Measurements from ENCODE around the gene AP5S1.

- TF ChIP-seq ELK3 (CRISPR knock-in tag; IDR thresholded peaks at IDR 0.05) (no peak), SIN3A (IDR thresholded peaks at IDR 0.05; ENCODE audit: borderline replicate concordance in 2 of 2, control insufficient read depth in 1 of 2, low read depth in 2 of 2, low read length in 2 of 2) (no peak), CTCF (IDR thresholded peaks at IDR 0.05 in 2 of 3, conservative IDR thresholded peaks at IDR 0.05 in 1 of 3; ENCODE audit: insufficient read depth in 2 of 3, low read depth in 1 of 3, low read length in 3 of 3) (no peak), ATF2 (CRISPR knock-in tag; IDR thresholded peaks at IDR 0.05) (no peak), TEAD1 (CRISPR knock-in tag; IDR thresholded peaks at IDR 0.05) (no peak), MAFK (IDR thresholded peaks at IDR 0.05; ENCODE audit: low read length) (no peak), HOMEZ (CRISPR knock-in tag; IDR thresholded peaks at IDR 0.05) (no peak)
Measured at GRCh38 chr20:3828798-3829197, 8.5 kb downstream of the AP5S1 start.

Measured in K562 (cell line).